Activated CD8-positive, alpha-beta memory T cell treated with anti-CD3 and anti-CD28 coated beads for 48 hours (primary cell): ENCODE data around the gene PHLDA2.

Source experiments
- DNase-seq, 3 experiments: peaks; one replicate each; pipeline ENCODE4 v3.0.0-alpha.2; 2020; ENCODE audit warnings: low read depth in 2 of 3, low spot score in 2 of 3

Gene PHLDA2

GRCh38 chr11:2883640-2883978 lies 45.6 kb downstream of the PHLDA2 start:
- DNase-seq, result no peak

- DNase-seq, result no peak
Observed at GRCh38 chr11:2882396-2883110, 46.7 kb downstream of the PHLDA2 start.

- no peak for DNase-seq
Observed at GRCh38 chr11:2881981-2882375, 47.2 kb downstream of the PHLDA2 start.

- no peak for DNase-seq
Observed at GRCh38 chr11:2881076-2881980, 47.9 kb downstream of the PHLDA2 start.

- no peak for DNase-seq
Observed at GRCh38 chr11:2880646-2881045, 48.6 kb downstream of the PHLDA2 start.

GRCh38 chr11:2878782-2879181 lies 50.4 kb downstream of the PHLDA2 start:
- DNase-seq, result no peak
